ENCODE results near the gene IQSEC3.

The IQSEC3 gene

DNA sequence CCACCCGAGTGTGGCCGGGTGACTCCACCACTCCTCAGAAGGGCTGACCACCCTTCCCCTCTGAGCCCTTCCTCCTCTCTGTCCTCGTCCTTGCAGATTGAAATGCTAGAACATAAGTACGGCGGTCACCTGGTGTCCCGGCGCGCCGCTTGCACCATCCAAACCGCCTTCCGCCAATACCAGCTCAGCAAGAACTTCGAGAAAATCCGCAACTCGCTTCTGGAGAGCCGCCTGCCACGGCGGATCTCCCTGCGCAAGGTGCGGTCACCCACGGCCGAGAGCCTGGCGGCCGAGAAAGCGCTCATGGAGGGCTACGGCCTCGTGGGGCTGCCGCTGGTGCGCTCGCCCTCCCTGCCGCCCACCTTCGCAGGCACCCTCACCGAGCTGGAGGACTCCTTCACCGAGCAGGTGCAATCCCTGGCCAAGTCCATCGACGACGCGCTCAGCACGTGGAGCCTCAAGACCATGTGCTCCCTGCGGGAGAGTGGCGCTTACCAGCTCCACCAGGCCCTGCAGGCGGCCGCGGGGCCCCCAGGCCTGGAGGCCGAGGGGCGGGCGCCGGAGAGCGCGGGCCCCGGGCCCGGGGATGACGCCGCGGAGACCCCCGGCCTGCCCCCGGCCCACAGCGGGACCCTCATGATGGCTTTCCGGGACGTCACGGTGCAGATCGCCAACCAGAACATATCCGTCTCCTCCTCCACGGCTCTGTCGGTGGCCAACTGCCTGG lies 71.8 kb downstream of the IQSEC3 start:
- no peak for DNase-seq

DNA sequence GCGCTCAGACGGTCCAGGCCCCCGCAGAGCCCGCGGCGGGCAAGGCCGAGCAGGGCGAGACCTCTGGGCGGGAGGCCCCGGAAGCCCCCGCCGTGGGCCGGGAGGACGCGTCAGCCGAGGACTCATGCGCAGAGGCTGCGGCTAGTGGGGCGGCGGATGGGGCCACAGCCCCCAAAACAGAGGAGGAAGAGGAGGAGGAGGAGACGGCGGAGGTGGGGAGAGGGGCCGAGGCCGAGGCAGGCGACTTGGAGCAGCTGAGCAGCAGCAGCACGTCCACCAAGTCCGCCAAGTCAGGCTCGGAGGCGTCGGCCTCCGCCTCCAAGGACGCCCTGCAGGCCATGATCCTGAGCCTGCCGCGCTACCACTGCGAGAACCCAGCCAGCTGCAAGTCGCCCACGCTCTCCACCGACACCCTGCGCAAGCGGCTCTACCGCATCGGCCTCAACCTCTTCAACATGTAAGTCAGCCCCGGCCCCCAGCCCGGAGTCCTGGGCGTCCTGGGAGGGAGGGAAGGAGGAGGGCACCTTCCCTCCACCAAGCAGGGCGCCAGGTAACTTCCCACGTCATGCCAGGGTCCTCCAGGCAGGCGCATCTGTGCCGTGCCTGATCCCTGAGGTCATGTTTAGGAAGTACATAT lies 72.4 kb downstream of the IQSEC3 start:
- DNase-seq = peak in 3 of 51 donors; percentile 9 to 52 (median 13)

GRCh38 chr12:139585-139984 lies 73.0 kb downstream of the IQSEC3 start:
- DNase-seq = peak in 1 of 51 donors; percentile 54

GRCh38 chr12:140162-140561 lies 73.6 kb downstream of the IQSEC3 start:
- peak in 1 of 51 donors; percentile 33 for DNase-seq

GRCh38 chr12:143964-144649 lies 77.5 kb downstream of the IQSEC3 start:
- DNase-seq = peak in 3 of 51 donors; percentile 16 to 24 (median 24)

- DNase-seq = no peak
Measured at GRCh38 chr12:144650-145284, 78.2 kb downstream of the IQSEC3 start.

- DNase-seq = no peak
Measured at GRCh38 chr12:145369-145960, 78.9 kb downstream of the IQSEC3 start.

GRCh38 chr12:147242-147641 lies 80.7 kb downstream of the IQSEC3 start:
- no peak for DNase-seq

GRCh38 chr12:148676-149416 lies 82.3 kb downstream of the IQSEC3 start:
- peak in 1 of 51 donors; percentile 56 for DNase-seq

GRCh38 chr12:151579-151978 lies 85.0 kb downstream of the IQSEC3 start:
- DNase-seq = no peak

- no peak for DNase-seq
Measured at GRCh38 chr12:152440-152839, 85.9 kb downstream of the IQSEC3 start.

DNA sequence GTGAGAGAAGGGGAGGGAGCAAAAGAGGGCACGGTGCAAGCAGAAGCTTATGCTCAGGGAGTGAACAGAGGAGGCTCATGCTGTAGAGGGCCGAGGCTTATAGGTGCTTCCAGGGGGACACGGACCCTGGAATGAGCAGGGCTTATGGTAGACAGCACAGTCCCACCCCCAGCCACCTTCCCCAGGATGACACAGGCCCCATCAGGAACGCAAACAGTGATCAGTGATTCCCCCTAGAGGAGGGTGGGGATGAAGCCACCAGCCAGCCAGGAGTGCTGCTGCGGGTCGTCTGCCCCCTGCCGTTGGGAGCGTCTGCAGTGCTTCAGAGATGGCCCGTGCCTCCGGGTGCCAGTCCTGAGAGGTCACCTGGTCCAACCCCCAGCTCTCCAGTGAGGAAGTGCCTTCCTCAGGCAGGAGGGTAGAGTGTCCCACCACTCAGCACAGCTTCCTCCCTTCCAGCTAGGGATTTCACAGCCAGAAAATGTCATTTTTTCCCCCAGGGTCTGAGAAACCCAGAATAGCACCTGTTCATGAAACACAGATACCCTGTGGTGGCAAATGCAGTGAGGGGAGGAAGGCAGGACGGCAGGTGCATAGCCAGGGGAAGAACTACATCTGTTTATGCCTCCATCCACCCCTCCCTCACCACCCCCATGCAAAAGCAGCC lies 86.6 kb downstream of the IQSEC3 start:
- peak in 24 of 51 donors; percentile 6 to 62 (median 30) for DNase-seq

DNA sequence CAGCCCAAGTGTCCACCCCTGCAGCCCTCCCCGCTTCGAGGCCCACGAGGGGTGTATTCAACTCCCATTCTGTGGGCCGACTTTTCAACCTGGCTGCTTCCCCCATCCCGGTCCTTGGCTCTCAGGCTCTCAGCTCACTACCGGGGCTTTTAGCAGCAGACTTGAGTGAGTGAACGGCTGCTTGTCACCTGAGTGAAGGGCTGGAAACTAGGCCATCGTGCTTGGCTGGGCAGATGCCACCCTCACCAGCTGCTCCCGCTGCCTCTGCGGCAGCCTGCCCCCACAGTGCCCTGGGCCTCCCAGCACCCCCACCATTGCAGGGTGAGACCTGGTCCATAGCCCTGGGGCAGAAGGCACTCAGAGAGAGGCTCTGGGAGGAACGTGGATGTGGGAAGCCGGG lies 87.5 kb downstream of the IQSEC3 start:
- DNase-seq = no peak

GRCh38 chr12:155006-155405 lies 88.4 kb downstream of the IQSEC3 start:
- DNase-seq = no peak

DNA sequence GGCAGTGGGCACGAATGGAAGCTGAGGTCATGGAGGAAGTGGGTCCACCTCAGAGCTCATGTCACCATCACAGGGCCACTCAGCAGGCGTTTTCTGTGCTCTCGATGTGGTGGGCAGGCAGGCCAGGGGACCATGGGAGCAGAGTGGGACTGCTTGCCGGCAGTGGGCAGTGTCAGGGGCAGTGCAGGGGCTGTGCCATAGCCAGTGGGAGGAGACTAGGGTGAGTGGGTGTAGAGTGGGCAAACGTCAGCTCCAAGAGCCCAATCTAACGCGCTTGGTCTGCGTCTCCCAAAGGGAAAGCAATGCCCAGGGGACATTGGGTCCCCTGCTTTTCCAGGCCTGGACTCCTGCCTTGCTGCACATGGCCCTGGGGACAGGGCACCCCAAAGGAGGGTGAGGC lies 89.1 kb downstream of the IQSEC3 start:
- DNase-seq = no peak

DNA sequence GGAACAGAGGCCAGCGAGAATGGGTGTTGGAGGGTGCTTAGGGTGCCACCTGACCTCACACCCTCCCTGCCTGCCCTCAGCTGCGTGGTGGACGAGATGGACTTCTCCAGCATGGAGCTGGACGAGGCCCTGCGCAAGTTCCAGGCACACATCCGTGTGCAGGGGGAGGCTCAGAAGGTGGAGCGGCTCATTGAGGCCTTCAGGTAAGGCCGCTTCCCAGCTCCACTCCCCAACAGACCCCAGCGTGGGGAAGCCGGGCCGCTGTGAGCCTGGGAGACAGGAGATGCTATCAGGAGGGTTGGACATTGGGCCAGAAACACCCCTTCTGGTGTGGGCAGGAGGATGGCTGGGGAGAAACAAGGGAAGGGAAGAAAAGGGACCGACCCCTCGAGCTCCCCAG lies 90.4 kb downstream of the IQSEC3 start:
- DNase-seq = no peak

GRCh38 chr12:157644-158043 lies 91.1 kb downstream of the IQSEC3 start:
- DNase-seq = no peak

GRCh38 chr12:159156-159782 lies 92.7 kb downstream of the IQSEC3 start:
- no peak for DNase-seq

DNA sequence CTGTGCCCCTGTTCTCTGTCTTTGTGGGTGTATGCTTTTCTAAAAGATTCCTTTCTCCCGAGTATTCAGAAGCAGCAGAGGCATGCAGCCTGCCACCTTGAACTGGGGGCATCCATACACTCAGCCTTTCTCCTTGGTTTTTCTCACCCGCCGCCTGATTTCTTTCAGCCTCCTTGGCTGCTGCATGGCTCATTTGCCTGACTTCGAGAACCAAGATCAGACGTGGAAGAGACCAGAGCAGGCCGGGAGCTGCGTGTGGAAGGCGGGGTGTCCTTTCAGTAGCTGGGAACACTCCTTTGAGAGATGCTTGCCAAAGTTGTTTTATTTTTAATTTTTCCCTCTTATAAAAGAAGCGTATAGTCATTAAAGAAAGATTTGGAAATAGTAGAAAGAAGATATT lies 94.3 kb downstream of the IQSEC3 start:
- no peak for DNase-seq

DNA sequence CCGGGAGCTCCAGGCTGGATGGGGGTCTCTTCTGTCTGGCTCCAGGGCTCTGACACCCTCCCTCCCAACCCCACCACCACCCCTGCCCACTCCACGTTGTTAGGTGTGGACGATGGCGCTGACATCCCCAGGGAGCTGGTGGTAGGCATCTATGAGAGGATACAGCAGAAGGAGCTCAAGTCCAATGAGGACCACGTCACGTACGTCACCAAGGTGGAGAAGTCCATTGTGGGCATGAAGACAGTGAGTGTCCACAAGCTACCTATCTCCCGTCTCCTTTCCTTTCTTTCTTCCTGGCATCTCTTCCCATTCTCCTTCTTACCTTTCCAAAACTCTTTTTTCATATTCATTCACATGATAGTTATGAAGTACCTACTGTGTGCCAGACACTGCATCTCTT lies 95.3 kb downstream of the IQSEC3 start:
- DNase-seq = no peak

All from hypothalamus (tissue), 51 donors.